K562 (cell line): ENCODE results near the gene RASIP1. TPM values are rescaled to one million over a fixed set of nuclear protein-coding genes. Genes with fewer than 3 reads are reported as not detected.

Source experiments
- ASH1L ChIP-seq: fragments of 450-650 bp; IDR thresholded peaks from 2 replicates; pipeline ENCODE4 v1.6.1; 2018; ENCODE audit warnings: borderline replicate concordance, mild to moderate bottlenecking, low read depth; ENCODE audit not compliant: partially characterized antibody
- CREB1 ChIP-seq, 2 experiments: sonication (generic) in 1 of 2; formaldehyde crosslinking in 1 of 2; IDR thresholded peaks; 2 replicates each; pipeline versions ENCODE4 v1.6.1 to v1.8.0; 2012 to 2022; ENCODE audit warnings: inconsistent platforms in 1 of 2, mild to moderate bottlenecking in 1 of 2, missing genetic modification reagents in 1 of 2, moderate library complexity in 1 of 2
- ELF1 ChIP-seq: fragments of 200-800 bp; sonication (Bioruptor generic); IDR thresholded peaks from 2 replicates; pipeline ENCODE4 v1.6.1; 2016; ENCODE audit warnings: missing genetic modification characterization, missing compliant biosample characterization
- MBD2 ChIP-seq: sonication (generic); IDR thresholded peaks from 2 replicates; pipeline ENCODE4 v1.6.1; 2016; ENCODE audit warnings: low read depth, borderline replicate concordance
- NR2C1 ChIP-seq, 2 experiments: fragments of 450-650 bp; IDR thresholded peaks; 2 replicates each; pipeline ENCODE4 v1.6.1; 2017; ENCODE audit warnings: mild to moderate bottlenecking in 2 of 2, antibody characterized with exemption in 1 of 2, inconsistent platforms in 1 of 2, missing compliant biosample characterization in 1 of 2, missing genetic modification characterization in 1 of 2
- SMAD4 ChIP-seq: fragments of 250-450 bp; sonication (Bioruptor Pico); conservative IDR thresholded peaks from 2 replicates; pipeline ENCODE4 v1.8.0; 2021; ENCODE audit warnings: inconsistent platforms, mild to moderate bottlenecking, moderate library complexity
- SP1 ChIP-seq: sonication (generic); formaldehyde crosslinking; IDR thresholded peaks from 2 replicates; pipeline ENCODE4 v1.8.1; 2022; ENCODE audit warnings: mild to moderate bottlenecking, missing genetic modification reagents
- ZNF24 ChIP-seq: fragments of 450-650 bp; IDR thresholded peaks from 2 replicates; pipeline ENCODE4 v1.6.1; 2016
- ZNF436 ChIP-seq: fragments of 250-450, 450-650 bp; sonication (Bioruptor Pico); formaldehyde crosslinking; IDR thresholded peaks from 2 replicates; pipeline ENCODE4 v1.7.0; 2020; ENCODE audit warnings: mild to moderate bottlenecking
- ZNF766 ChIP-seq: fragments of 200-800 bp; sonication (Bioruptor generic); conservative IDR thresholded peaks from 2 replicates; pipeline ENCODE4 v1.6.1; 2016; ENCODE audit warnings: missing genetic modification characterization, missing compliant biosample characterization
- polyA plus RNA-seq, 8 experiments: library from polyadenylated mRNA; depleted of rRNA in 4 of 8; stranded (reverse) in 5 of 8; unstranded in 3 of 8; fragments of >200 nt; fragmentation: Nextera tagmentation in 2 of 8; fragmentation: Illumina TruSeq in 1 of 8; extraction: Ambion mirVana in 2 of 8; extraction: Trizol in 1 of 8; gene quantifications; 2 replicates each; pipeline versions ENCODE4 v1.2.1 to v1.2.3, GENCODE V29; 2011 to 2014; ENCODE audit warnings: inconsistent platforms in 1 of 8, missing spikeins in 1 of 8
- total RNA-seq, 7 experiments: library from RNA; depleted of rRNA in 6 of 7; stranded (reverse); fragments of >200 nt in 6 of 7; fragmentation: Illumina TruSeq in 2 of 7; extraction: Trizol in 2 of 7; gene quantifications; 2 replicates each; pipeline versions ENCODE4 v1.2.1 to v1.2.3, GENCODE V29; 2011 to 2021; ENCODE audit warnings: low replicate concordance in 1 of 7
- TF ChIP-seq, protein P1 (sequence below): fragments of 450-650 bp; IDR thresholded peaks from 2 replicates; pipeline ENCODE4 v1.6.1; 2017; ENCODE audit warnings: antibody characterized with exemption, mild to moderate bottlenecking
- TF ChIP-seq, protein P2 (sequence below): sonication (generic); formaldehyde crosslinking; IDR thresholded peaks from 2 replicates; pipeline ENCODE4 v1.8.0; 2022; ENCODE audit warnings: mild to moderate bottlenecking, missing genetic modification reagents
- TF ChIP-seq, protein P3 (sequence below): fragments of 450-650 bp; IDR thresholded peaks from 2 replicates; pipeline ENCODE4 v1.6.1; 2016; ENCODE audit warnings: antibody characterized with exemption
- TF ChIP-seq, protein P4 (sequence below): sonication (generic); formaldehyde crosslinking; IDR thresholded peaks from 2 replicates; pipeline ENCODE4 v1.9.0; 2022; ENCODE audit warnings: mild to moderate bottlenecking, missing genetic modification reagents
- TF ChIP-seq, protein P5 (sequence below), 2 experiments: fragments of 250-450 bp in 1 of 2; fragments of 450-650 bp in 1 of 2; sonication (Bioruptor Pico) in 1 of 2; IDR thresholded peaks; 2 replicates each; pipeline versions ENCODE4 v1.6.1 to v1.8.0; 2016 to 2021; ENCODE audit warnings: mild to moderate bottlenecking in 2 of 2, moderate library complexity in 2 of 2, missing compliant biosample characterization in 1 of 2, missing genetic modification characterization in 1 of 2
- TF ChIP-seq, protein P6 (sequence below): fragments of 450-650 bp; IDR thresholded peaks from 2 replicates; pipeline ENCODE4 v1.6.1; 2014; ENCODE audit warnings: low read depth, mild to moderate bottlenecking, moderate library complexity, borderline replicate concordance

Gene RASIP1
- total and polyA plus RNA-seq, 9 of the 15 experiments (the other 6 are each of a cell fraction or from before 2014, with no cell fraction given): 0.20 to 4.7 (median 1.5) TPM

DNA sequence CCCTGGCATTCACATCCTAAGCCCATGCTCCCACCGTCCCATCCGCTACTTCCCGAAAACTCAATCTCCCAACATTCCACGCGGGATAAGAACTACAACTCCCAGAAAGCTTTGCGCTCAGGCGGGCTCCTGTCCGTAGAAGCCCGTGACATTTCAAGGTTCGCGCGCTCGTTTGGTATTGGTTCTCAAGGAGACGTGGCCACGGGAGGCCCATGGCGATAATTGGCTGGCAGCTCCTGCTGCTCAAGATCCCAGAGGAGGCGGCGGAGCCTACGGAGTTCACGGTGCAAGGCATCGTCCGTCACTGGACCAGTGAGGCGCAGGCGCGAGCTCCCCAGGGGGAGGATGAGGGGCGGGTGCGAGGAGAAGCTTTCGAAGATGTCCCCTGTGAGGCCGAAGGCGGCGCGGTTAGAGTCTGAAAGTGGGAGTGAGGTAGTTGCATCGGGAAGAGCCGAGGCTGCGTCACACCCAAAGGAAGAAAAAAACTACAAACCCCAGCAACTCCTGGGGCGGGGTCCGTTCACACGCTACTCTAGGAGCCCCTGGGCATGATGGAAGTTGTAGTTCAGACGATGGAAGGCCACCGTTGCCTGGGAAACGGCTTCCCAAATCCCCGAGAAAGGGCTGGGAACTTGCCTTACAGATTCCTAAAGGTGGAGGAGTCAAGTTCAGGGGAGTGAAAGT, 19.7 kb downstream of the RASIP1 start (continued):
- TF ChIP-seq, protein P1, sequence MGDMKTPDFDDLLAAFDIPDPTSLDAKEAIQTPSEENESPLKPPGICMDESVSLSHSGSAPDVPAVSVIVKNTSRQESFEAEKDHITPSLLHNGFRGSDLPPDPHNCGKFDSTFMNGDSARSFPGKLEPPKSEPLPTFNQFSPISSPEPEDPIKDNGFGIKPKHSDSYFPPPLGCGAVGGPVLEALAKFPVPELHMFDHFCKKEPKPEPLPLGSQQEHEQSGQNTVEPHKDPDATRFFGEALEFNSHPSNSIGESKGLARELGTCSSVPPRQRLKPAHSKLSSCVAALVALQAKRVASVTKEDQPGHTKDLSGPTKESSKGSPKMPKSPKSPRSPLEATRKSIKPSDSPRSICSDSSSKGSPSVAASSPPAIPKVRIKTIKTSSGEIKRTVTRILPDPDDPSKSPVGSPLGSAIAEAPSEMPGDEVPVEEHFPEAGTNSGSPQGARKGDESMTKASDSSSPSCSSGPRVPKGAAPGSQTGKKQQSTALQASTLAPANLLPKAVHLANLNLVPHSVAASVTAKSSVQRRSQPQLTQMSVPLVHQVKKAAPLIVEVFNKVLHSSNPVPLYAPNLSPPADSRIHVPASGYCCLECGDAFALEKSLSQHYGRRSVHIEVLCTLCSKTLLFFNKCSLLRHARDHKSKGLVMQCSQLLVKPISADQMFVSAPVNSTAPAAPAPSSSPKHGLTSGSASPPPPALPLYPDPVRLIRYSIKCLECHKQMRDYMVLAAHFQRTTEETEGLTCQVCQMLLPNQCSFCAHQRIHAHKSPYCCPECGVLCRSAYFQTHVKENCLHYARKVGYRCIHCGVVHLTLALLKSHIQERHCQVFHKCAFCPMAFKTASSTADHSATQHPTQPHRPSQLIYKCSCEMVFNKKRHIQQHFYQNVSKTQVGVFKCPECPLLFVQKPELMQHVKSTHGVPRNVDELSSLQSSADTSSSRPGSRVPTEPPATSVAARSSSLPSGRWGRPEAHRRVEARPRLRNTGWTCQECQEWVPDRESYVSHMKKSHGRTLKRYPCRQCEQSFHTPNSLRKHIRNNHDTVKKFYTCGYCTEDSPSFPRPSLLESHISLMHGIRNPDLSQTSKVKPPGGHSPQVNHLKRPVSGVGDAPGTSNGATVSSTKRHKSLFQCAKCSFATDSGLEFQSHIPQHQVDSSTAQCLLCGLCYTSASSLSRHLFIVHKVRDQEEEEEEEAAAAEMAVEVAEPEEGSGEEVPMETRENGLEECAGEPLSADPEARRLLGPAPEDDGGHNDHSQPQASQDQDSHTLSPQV: peak; percentile 92
- TF ChIP-seq SP1 (CRISPR knock-in tag): peak; percentile 91
- TF ChIP-seq SMAD4: no peak
- TF ChIP-seq, protein P2, sequence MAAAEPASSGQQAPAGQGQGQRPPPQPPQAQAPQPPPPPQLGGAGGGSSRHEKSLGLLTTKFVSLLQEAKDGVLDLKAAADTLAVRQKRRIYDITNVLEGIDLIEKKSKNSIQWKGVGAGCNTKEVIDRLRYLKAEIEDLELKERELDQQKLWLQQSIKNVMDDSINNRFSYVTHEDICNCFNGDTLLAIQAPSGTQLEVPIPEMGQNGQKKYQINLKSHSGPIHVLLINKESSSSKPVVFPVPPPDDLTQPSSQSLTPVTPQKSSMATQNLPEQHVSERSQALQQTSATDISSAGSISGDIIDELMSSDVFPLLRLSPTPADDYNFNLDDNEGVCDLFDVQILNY (CRISPR knock-in tag): 0 out of 2 replicates have a peak, but pooled peaks have one; percentile 65
- TF ChIP-seq, protein P3, sequence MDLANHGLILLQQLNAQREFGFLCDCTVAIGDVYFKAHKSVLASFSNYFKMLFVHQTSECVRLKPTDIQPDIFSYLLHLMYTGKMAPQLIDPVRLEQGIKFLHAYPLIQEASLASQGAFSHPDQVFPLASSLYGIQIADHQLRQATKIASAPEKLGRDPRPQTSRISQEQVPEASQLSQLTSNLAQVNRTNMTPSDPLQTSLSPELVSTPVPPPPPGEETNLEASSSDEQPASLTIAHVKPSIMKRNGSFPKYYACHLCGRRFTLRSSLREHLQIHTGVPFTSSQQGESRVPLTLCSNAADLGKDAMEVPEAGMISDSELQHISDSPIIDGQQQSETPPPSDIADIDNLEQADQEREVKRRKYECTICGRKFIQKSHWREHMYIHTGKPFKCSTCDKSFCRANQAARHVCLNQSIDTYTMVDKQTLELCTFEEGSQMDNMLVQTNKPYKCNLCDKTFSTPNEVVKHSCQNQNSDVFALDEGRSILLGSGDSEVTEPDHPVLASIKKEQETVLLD: peak; percentile 83
- TF ChIP-seq, protein P4, sequence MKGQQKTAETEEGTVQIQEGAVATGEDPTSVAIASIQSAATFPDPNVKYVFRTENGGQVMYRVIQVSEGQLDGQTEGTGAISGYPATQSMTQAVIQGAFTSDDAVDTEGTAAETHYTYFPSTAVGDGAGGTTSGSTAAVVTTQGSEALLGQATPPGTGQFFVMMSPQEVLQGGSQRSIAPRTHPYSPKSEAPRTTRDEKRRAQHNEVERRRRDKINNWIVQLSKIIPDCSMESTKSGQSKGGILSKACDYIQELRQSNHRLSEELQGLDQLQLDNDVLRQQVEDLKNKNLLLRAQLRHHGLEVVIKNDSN: peak; percentile 86
- peak; percentile 80 for TF ChIP-seq ZNF24
- TF ChIP-seq, protein P5, sequence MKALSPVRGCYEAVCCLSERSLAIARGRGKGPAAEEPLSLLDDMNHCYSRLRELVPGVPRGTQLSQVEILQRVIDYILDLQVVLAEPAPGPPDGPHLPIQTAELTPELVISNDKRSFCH (CRISPR knock-in tag; IDR thresholded peaks at IDR 0.05): no peak
- TF ChIP-seq, protein P5 (tag; IDR thresholded peaks at IDR 0.05): peak; percentile 62; the same call in 1 of the 2 replicates
- TF ChIP-seq ZNF766 (CRISPR knock-in tag): peak; percentile 95
- no peak; the same call in none of the 2 replicates for TF ChIP-seq CREB1 (IDR thresholded peaks at IDR 0.05)
- peak; percentile 76 for TF ChIP-seq CREB1 (CRISPR knock-in tag; IDR thresholded peaks at IDR 0.05)
- TF ChIP-seq ASH1L: peak; percentile 79
- peak; percentile 61 for TF ChIP-seq NR2C1 (IDR thresholded peaks at IDR 0.05)
- peak; percentile 66 for TF ChIP-seq NR2C1 (tag; IDR thresholded peaks at IDR 0.05)
- TF ChIP-seq ZNF436 (CRISPR knock-in tag): no peak
- no peak; the same call in 1 of the 2 replicates for TF ChIP-seq ELF1 (tag)
- TF ChIP-seq, protein P6, sequence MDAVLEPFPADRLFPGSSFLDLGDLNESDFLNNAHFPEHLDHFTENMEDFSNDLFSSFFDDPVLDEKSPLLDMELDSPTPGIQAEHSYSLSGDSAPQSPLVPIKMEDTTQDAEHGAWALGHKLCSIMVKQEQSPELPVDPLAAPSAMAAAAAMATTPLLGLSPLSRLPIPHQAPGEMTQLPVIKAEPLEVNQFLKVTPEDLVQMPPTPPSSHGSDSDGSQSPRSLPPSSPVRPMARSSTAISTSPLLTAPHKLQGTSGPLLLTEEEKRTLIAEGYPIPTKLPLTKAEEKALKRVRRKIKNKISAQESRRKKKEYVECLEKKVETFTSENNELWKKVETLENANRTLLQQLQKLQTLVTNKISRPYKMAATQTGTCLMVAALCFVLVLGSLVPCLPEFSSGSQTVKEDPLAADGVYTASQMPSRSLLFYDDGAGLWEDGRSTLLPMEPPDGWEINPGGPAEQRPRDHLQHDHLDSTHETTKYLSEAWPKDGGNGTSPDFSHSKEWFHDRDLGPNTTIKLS: peak; percentile 90
- TF ChIP-seq MBD2: peak; percentile 95
